NCI-H774 (cell line): ENCODE data around the gene FOXA1.

ENCODE experiments used
- DNase-seq: peaks from one replicate; lab custom pipeline; 2025; lab: John Stamatoyannopoulos, UW

FOXA1 gene

DNA sequence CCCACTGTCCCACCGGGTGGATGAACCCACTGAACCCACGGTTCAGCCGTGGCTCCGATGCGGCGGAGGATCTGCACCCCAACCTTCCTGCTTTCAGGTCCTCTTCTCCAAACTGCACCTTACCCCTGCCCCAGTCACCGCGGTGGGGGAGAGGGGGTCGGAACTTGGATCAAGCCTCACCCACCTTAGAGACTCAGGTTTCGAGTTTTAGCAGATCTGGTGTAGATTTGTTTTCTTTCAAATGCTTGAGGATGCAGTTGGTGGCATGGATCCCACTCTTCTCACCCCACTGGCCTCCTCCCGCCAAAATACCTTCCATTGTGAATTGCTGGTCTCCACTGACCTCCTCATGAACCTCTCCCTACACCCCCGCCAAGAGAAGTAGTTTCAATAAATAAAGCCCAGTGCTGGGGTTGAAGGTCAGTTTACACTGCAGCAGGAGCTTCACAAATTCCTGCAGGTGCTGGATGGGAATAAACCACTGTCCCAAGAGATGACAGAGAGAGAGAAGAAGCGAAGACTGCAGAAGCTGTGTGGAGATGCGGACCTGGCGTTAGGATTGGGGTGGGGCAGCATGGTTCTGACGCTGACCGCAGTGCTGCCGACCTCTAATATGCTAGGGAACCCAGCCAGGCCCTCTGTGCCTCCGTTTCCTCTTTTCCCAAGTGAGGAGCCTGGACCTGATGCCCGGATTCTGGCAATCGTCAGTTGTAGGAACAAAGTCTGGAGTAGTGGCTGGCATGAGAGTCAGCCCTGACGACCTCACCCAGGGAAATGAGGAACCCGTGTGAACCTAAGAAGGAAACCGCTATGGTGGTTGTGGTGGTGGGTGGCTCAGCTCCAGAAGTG, 7.8 kb upstream of the FOXA1 start:
- DNase-seq, result no peak

DNA sequence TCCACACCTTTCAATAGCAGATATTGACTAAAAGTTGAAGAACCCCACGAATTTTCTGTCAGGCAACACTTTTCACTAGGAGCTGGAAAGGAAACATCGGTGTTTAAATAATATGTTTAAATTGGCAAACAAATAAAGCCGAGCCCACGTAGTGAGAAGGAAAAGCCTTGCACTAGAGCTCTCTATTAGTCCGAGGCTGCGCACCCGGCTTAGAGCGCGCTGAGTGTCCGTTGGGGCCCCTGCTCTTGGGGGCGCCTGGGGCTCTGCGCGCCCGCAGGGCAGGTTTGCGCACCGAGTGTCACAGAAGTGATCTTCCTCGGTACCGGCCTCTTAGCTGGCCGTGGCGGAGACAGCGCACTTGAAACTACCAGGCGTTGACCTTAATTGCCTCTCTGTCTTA, 6.8 kb upstream of the FOXA1 start:
- DNase-seq, result no peak

DNA sequence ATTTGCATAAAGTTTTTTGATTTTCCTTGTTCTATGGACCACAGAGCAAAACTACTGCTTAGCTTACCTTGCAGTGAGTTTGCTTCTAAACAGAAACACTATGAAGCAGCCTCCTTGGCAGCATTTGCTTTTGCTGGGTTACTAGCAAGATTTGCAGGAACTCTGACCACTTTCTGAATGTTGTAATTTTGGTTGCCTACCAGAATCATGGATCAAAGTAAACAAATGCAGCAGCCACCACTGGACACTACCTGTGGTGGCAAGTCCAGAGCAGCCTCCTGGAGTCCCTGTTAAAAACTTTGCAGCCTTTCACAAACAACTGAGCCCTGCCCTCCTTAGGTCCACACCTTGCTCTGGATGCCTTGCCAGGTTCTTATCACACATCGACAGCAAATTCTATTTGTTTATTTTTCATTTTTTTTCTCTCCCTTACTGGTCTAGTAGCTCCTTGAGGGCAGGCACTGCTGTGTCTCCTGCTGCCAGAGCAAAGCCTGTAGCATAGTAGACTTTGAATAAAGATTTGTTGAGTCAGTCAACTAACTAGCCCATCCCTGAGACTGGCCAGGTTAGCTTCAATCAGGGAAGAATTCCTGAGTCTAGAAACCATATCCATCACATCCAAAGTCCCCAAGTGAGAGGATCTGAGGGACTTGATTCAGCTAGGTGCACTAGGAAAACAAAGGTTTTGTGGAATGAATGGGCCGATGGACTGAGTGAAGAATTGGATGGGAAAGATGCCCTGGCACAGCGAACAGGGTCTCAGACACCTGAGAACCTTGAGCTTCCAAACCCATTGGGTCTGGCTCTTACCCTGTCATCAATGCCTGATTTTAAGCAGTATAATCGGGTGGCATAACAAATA, 6.1 kb upstream of the FOXA1 start:
- DNase-seq, result no peak

DNA sequence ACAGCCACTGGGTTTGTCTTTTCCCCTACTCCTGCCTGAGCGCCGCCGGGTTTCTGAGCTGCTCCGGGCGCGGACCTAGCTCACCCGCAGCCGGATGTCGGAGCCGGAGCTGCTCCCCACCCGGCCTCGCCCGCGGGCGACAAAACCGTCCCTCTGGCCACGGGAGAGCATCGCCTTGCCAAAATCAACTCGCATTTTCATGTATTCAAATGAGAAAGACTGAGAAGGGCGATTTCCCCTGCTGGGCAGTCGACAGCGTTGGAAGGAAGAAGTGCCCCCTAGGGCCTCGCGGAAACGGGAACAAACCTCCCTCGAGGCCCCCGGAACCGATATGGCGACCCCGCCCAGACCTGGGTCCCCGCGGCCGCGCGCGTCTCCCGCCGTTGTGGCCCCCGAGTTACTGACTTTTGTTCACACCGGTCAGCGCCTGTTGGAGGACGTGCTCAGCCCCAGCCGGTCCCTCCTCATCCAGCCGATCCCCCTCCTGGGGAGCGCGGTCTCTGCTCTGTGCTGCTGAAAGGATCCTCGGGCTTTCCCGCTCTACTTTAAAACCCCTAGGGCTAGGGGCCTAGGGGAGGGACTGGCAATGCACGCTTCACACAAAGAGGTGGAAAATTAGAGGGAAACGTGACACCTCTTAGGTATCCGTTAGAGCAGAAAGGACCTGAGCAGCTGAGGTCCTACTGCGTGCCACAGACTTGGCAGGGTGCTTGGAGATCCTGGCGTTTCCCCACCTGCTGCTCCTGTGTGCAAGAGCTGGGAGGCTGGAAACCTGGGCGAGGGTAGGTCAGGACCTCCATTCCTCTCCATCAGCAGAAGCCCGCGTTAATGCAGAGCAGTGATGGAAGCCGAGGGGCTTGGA, 4.7 kb upstream of the FOXA1 start:
- no peak for DNase-seq

GRCh38 chr14:37598747-37599506, 3.9 kb upstream of the FOXA1 start:
- DNase-seq, result no peak

DNA sequence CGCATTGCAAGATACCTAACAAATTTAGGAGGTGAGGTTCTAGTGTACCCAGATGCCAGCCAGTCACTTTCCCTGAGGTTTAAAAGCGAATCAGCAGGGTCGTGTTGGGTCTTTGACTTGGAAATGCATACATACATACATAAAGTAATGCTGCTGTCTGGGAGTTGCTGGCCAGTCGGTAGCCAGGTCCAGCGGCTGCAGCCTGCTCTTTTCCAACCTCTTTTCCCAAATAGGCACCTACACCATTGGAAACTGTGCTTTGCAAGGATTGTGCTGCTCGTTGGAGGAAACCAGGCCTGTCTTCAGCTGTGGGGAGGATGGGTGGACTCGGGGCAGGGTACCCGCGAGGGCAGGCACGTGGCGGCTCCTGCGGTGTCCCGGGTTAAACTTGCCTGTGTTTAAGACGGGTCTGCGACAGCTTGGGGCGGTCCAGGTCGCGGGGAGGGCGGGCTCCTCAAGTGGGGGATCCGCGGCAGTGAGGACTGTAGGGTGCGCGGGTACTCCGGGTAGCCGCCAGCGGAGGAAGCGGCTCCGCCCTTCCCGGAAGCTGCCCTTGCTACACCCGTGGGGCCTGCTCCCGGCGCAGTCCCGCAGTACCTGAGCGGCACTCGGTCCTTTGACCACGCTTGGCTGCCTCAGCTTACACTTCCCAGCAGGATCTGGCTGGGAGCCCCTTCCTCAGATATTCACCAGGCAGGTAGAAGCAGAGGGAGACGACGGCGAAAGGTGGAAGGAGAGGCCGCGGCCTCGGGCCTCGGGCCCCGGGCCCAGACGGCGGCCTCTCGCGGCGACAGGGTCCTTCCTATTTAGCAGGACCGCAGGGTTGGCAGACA, 3.1 kb upstream of the FOXA1 start:
- no peak for DNase-seq

DNA sequence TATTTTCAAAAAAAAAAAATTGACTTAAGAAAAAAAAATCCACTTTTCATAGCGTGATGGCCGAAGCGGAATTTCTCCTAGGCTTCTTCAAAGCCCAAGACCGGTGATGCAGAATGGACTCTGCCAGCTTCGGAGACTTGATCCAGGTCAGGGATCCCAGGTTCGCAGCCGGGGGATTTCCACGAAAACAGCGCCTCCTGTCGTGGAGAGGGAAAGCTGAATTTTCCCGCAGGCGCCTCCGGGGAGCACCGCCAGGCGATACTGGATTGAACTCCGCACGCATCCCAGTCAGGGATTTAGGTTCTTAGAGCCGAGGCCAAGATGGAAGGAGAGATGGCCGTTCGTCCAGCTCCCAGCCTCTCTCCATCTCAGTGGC, 2.5 kb upstream of the FOXA1 start:
- DNase-seq, result no peak

- DNase-seq, result no peak
Observed at GRCh38 chr14:37596790-37597472, 1.9 kb upstream of the FOXA1 start.

GRCh38 chr14:37595809-37596621, 966 bp upstream of the FOXA1 start:
- DNase-seq, result peak; percentile 96

DNA sequence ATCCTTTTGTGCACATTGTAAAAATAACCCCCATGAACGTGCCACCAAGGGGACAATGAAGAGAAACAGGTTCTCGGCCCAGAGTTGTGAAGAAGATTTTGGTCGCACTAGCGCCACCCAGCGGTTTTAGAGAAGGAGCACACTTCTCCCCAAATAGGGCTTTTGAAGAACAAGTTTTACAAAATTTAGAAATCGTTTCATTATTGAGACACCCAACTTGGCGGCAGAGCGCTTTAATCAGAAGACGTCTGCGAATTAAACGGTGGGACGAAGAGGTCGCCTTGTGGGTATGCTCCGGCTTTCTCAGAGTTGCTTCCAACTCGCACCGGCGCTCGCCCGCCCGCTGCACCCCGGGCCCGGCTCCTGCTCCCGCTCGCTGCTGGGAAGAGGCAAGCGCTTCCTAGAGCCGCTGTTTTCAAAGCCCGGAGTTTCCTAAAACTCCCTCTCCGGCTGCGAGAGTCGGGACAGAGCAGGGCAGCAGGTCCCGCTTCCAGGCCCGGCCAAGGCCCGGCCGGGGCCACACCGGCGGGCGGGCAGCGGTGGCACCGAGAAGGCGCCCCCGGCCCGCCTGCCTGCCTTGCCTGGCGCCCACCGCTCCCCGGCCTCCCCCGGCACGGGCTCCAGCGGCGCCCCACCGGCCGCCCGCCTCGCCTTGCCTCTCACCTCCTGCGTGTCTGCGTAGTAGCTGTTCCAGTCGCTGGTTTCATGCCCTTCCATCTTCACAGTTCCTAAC, 645 bp downstream of the FOXA1 start:
- DNase-seq, result peak; percentile 85

DNA sequence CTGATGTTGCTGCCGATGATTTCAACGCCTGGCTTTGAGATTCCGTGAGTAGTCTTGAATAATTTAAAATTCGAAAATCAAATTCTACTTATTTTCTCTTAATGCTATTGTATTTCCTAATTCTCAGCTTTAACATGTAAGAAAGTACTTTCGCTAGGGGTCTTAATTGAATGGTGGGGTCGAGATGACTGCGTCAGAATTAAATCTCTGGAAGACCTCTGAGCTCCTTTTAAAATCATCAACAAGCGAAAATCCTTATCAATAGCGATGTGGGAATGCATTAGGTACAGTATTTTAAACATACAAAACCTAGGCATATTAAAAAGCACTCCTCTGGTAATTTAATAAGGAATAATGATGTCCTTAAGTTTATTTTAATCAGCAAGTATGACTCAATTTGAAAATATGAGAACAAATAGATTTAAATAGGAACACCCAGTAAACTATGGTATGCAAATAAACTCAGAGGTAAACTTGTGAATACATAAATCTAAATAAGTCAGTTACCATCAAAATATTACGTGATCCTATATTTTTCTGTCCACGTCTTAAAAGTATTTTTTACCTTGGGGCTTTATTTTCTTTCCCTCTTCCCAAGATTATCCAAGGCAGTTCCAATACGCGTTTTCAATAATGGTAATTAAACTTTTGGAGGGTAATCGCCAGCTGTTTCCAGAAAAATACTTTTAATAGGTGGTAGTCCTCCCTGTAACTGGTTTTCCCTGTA, 1.4 kb downstream of the FOXA1 start:
- DNase-seq, result no peak

- DNase-seq, result no peak
Observed at GRCh38 chr14:37592482-37593408, 2.3 kb downstream of the FOXA1 start.

- DNase-seq, result no peak
Observed at GRCh38 chr14:37591941-37592481, 3.0 kb downstream of the FOXA1 start.

DNA sequence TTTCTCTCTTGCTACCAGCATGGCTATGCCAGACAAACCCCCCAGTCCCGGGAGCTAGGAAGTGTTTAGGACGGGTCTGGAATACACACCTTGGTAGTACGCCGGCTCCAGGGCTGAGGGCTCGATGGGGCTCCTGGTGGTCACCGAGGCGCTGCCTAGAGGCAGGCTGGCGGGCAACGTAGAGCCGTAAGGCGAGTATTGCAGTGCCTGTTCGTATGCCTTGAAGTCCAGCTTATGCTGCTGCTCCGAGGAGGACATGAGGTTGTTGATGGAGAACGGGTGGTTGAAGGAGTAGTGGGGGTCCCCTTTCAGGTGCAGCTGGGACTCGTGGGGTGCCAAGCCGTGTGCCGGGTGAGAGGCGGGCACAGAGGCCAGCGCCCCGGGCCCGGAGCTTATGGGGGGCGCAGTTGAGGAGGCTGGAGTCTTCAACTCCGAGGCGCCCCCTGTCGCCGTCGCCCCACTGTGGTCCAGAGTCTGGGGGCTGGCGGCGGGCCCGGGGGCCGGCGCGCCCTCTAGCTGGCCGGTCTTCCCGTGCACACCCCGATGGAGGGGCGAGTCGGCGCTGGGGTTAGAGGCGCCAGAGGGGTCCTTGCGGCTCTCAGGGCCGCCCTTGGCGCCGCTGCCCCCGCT, 3.6 kb downstream of the FOXA1 start:
- DNase-seq, result no peak

DNA sequence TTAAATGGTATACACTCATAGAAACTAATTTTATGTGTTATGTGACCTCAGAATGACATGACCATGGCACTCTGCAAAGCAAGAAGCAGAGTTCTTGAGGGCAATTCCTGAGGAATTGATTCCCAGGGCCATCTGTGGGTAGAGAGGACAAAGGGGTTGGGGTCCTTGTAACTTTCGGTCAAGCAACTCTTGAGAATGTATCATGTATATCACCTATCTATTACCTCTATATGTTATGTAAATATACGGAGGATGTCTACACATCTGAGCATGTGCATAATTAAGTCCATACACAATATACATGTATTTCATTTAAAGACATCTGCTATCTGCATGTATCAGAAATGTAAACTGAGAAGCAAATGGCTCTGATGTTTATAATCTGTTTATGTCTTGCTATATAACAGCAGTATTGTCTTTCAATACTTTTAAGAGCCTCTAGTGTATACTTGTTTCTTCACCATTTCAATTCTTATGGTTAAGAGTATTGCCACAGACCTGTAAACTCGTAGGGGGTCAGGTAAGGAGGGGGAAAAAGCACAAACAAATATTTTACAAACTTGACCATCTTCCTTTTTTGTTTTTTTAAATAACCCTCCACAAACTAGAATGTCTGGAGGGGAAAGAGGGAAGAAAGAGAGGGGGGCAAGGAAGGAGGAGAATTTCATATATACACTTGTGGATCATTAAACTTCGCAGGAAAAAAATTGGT, 4.5 kb downstream of the FOXA1 start:
- DNase-seq, result no peak
